Neural cell (in vitro differentiated cells): ENCODE measurements around the gene MECP2.

Experiments used
- EZH2 ChIP-seq: fragments of 200-600, 300-800 bp; shearing (Covaris generic), sonication (generic); IDR thresholded peaks from 2 replicates; pipeline ENCODE4 v1.6.1; 2014; ENCODE audit warnings: antibody characterized with exemption, low read length, borderline replicate concordance, mild to moderate bottlenecking; ENCODE audit not compliant: insufficient read depth, poor library complexity, severe bottlenecking
- POLR2AphosphoS5 ChIP-seq: IDR thresholded peaks from 2 replicates; pipeline ENCODE4 v1.6.1; 2012
- RAD21 ChIP-seq: fragments of 450-650 bp; conservative IDR thresholded peaks from 2 replicates; pipeline ENCODE4 v1.6.1; 2014; ENCODE audit warnings: antibody characterized with exemption, mild to moderate bottlenecking, moderate library complexity
- TAF1 ChIP-seq: IDR thresholded peaks from 2 replicates; pipeline ENCODE4 v1.6.1; 2012; ENCODE audit warnings: low read depth
- TF ChIP-seq, protein P1 (sequence below): fragments of 450-650 bp; IDR thresholded peaks from 2 replicates; pipeline ENCODE4 v1.5.1; 2014; ENCODE audit warnings: antibody characterized with exemption, mild to moderate bottlenecking, moderate library complexity; ENCODE audit not compliant: poor library complexity, severe bottlenecking

DNA sequence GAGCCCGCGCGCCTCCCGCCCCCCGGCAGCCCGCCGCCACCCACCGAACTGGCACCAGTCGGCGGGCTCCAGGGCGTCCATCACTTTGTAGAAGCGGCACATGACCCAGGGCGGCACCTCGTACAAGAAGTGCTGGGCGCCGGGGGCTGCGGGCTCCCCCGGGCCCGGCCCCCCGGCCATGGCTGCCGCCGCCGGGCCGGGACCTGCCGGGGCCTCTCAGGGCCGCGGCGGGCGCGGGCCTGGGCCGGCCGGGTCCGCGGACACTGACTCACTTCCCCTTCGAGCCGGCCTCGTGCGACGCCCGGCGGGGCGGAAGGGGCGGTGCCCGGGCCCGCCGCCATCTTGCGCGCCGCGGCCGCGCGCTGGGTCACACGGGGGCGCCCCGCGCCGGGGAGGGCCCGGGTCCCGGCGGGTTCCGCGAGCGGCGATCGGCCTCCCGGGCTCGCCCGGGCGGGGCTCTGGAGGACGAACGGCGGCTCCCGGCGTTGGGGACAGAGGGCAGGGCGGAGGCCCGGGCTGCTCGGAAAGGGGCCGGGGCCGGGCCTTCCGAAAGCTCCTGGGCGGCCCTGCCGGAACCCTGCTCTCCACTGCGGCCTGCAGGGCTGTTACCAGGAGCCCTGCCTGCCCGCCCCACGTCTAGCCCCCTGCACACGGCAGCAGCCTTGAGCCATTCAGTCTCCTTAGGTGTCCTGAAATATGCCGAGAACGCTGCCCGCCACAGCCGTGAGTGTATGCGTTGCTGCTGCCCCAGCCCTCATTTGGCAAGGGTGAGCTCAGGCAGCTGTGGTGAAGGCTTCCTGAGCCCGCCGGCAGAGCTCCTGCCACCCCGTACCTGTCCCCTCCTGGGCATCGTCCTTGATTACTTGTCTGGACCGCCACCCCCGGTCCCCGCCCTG is 77.6 kb downstream of the MECP2 start, which contains the start of gene IRAK1:
- TF ChIP-seq RAD21 (no peak), EZH2 (no peak), TAF1 (no peak), POLR2AphosphoS5 (no peak)
- TF ChIP-seq, protein P1, sequence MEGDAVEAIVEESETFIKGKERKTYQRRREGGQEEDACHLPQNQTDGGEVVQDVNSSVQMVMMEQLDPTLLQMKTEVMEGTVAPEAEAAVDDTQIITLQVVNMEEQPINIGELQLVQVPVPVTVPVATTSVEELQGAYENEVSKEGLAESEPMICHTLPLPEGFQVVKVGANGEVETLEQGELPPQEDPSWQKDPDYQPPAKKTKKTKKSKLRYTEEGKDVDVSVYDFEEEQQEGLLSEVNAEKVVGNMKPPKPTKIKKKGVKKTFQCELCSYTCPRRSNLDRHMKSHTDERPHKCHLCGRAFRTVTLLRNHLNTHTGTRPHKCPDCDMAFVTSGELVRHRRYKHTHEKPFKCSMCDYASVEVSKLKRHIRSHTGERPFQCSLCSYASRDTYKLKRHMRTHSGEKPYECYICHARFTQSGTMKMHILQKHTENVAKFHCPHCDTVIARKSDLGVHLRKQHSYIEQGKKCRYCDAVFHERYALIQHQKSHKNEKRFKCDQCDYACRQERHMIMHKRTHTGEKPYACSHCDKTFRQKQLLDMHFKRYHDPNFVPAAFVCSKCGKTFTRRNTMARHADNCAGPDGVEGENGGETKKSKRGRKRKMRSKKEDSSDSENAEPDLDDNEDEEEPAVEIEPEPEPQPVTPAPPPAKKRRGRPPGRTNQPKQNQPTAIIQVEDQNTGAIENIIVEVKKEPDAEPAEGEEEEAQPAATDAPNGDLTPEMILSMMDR = no peak
